Fibroblast of the aortic adventitia (primary cell): ENCODE results near the gene NLRP9. TPM values are rescaled to one million over a fixed set of nuclear protein-coding genes. Genes with fewer than 3 reads are reported as not detected.

ENCODE experiments used
- DNase-seq: peaks from one replicate; pipeline ENCODE4 v3.0.0-alpha.2; 2010; ENCODE audit warnings: low read depth
- H3K4me3 ChIP-seq: 2 replicates; pipeline ENCODE4 v1.5.1; 2011; ENCODE audit warnings: low read depth, mild to moderate bottlenecking, control low read depth, low read length, moderate library complexity
- total RNA-seq: library from RNA; depleted of rRNA; stranded (reverse); fragments of >200 nt; gene quantifications from 2 replicates; pipeline ENCODE4 v1.2.3, GENCODE V29; 2012; ENCODE audit warnings: low replicate concordance
- TF ChIP-seq, protein P1 (sequence below): IDR thresholded peaks from 2 replicates; pipeline ENCODE4 v1.5.1; 2011; ENCODE audit warnings: mild to moderate bottlenecking, low read length, control low read depth, inconsistent platforms; ENCODE audit not compliant: insufficient read depth

NLRP9 gene
- total RNA-seq, 1 donor: not detected

DNA sequence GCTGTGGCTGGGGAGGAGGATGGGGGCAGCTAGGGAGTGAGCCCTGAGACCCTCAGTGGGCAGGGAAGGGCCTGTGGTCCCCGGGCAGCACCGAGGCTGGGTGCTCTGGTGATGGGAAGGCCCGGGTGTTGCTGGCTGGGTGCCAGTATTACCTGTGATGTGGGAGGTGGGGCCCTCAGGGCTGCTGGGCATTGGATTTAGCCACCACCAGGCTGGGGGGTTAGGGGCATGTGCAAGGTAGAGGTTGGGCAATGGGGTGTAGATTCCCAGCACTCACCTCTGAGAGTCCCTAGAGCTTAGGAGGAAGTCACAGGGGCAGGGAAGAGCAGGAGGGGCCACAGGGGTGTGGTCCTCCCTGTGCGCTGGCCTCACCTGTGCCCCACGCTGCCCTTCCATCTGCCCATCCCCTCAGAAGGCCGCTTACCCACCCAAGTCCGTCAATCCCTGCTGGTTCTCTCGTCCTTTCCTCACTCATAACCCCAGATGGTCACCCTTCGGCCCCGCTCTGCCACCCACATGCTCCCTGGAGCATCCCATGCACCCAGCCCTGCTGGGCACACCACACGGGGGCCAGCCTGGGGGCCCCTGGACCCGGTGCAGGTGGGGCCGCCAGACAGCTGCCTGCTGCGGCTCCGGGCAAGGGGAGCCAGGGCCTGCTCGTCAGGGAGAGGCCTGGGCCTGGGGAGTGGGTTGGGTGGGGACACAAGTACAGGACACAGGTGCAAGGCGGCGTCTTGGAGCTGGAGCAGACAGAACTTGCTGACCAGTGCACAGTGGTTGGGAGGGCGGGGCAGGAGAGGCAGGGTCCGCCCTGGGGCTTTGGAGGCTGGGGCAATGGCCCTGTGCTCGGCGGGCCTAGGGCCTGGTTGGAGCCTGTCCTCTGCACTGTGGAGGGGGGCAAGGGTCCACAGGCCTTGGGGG, 50.7 kb downstream of the NLRP9 start:
- TF ChIP-seq, protein P1, sequence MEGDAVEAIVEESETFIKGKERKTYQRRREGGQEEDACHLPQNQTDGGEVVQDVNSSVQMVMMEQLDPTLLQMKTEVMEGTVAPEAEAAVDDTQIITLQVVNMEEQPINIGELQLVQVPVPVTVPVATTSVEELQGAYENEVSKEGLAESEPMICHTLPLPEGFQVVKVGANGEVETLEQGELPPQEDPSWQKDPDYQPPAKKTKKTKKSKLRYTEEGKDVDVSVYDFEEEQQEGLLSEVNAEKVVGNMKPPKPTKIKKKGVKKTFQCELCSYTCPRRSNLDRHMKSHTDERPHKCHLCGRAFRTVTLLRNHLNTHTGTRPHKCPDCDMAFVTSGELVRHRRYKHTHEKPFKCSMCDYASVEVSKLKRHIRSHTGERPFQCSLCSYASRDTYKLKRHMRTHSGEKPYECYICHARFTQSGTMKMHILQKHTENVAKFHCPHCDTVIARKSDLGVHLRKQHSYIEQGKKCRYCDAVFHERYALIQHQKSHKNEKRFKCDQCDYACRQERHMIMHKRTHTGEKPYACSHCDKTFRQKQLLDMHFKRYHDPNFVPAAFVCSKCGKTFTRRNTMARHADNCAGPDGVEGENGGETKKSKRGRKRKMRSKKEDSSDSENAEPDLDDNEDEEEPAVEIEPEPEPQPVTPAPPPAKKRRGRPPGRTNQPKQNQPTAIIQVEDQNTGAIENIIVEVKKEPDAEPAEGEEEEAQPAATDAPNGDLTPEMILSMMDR: no peak
- DNase-seq: no peak

DNA sequence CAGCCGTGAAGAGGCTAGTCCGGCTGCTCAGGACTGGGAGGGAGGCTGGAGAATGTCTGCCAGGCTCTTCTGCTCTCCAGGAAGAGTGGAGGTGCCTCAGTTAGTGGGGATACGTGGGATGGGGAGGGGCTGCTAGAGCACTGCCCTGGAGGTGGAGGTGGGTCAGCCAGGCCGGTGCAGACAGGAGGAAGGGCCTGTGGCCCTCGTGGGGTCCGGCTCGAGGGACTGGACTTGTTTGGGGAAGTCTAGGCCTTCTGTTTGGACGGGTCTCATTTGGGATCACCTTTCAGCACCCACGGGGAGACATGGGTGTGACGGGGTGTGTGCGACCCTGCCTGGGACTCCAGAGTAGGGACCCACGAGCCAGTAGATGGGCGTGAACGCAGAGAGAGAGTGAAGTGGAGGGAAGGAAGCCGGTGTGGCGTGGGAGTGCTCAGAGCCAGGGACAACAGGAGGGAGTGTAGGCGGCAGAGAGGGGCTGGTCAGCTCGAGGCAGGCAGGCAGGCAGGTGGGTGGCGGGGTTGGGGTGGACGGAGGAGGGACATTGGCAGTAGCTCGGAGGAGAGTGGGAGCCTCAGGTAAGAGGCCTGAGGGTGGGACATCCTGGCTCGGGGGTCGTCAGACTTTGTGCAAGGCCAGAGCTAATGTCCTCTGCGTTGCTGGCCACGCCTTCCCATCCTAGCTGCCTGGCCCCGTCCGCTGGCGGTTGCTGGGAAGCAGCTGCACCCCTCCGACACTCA, 51.7 kb downstream of the NLRP9 start:
- DNase-seq: no peak
- H3K4me3 ChIP-seq: no peak overlapping the region
- TF ChIP-seq, protein P1: no peak

More for the DNA sequence above, 50.7 kb downstream of the NLRP9 start:
- H3K4me3 ChIP-seq: no peak overlapping the region

DNA sequence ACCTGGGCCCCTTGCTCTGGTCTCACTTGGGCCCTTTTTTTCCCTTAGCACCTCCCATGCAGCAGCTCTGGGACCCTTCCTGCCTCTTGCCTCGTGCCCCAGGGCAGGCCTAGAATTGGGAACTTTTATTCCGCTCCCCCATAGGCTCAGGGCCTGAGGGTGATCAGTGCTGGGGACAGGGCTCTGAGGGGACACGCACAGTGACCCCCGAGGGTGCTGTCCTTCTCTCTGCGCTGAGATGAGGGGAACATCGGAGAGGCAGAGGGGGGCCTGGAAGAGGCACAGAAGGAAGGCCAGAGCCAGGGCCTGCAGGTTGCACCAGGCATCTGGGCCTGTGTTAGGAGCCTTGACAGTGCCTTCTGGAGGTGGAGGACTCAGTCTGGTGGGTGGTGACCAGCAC, 52.4 kb downstream of the NLRP9 start:
- TF ChIP-seq, protein P1: no peak
- H3K4me3 ChIP-seq: no peak overlapping the region
- DNase-seq: no peak

DNA sequence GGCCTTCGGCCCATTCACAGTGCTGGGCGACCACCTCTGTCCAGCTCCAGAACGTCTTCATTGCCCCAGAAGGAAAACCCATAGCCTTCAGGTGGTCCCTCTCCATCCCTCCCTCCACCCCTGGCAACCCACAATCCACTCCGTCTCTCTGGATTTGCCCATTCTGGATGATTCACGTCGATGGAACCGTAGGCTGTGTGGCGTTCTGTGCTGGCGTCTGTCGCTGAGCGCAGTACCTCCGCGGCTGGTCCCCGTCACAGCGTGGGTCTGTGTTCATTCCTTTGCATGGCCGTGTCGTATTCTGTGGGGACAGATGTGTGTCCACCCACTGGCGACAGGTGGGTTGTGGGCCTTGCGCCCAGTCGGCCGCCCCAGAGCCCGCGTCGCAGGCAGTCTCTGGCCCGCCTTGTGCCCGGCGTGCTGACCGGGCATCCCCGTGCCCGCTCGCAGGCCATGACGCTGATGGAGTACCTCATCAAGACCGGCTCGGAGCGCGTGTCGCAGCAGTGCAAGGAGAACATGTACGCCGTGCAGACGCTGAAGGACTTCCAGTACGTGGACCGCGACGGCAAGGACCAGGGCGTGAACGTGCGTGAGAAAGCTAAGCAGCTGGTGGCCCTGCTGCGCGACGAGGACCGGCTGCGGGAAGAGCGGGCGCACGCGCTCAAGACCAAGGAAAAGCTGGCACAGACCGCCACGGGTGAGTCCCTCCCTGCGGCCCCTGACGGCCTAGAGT, 53.1 kb downstream of the NLRP9 start:
- TF ChIP-seq, protein P1: no peak
- no peak for DNase-seq
- no peak overlapping the region for H3K4me3 ChIP-seq

DNA sequence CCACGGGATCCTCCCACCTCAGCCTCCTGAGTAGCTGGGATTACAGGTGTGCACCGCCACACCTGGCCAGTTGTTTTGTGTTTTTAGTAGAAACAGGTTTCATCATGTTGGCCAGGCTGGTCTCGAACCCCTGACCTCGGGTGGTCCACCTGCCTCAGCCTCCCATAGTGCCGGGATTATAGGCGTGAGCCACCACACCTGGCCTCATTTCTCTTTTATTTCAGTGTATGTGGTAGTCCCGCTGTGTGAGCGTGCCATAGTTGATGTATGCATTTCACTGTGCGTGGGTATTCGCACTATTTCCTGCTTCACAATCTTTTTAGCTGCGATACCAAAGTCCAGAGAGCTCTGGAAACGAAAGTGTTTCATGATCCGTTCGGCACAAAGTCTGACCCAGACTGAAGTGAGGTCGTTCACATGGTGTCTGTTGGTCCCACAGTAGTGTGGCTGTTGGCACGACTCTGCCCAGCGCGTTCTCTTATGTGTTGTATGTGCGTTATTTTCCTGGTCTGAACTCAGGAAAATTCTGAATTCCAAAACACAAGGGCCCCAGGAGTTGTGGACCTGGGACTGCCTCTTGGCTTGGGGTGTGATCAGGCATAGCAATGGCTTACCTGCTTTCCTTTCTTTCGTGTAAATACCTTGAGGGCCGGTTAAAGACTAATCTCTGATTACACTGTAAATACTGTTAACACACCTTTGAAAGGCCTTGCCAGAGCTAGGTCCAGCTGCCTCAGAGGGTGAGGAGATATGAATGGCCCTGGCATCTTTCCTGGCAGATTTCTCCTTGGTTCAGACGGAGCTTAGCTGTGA, 54.5 kb downstream of the NLRP9 start:
- TF ChIP-seq, protein P1: no peak
- no peak for DNase-seq
- H3K4me3 ChIP-seq: no peak overlapping the region
